ENCODE measurements around the gene PXMP4.

PXMP4 gene

GRCh38 chr20:33656010-33656782 is 63.9 kb downstream of the PXMP4 start (continued):
- no peak for TF ChIP-seq CSRNP3 (CRISPR knock-in tag; IDR thresholded peaks at IDR 0.05)

DNA sequence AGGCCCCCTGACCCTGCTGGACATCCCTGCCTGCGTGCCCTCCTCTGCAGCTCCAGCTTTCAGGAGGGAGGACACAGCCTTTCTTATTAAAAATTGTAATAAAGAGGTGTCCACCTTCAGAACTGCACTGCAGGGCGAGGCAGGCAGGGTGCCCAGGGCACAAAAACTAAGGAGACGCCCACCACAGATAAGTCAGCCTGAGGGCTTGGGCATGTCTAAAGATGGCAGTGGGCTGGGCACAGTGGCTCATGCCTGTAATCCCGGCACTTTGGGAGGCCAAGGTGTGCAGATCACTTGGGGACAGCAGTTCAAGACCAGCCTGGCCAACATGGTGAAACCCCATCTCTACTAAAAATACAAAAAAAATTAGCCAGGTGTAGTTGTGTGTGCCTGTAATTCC is 64.9 kb downstream of the PXMP4 start:
- TF ChIP-seq CSRNP3 (CRISPR knock-in tag; IDR thresholded peaks at IDR 0.05): no peak
- no peak for TF ChIP-seq OSR1 (CRISPR knock-in tag; IDR thresholded peaks at IDR 0.05)
- TF ChIP-seq, protein P1, sequence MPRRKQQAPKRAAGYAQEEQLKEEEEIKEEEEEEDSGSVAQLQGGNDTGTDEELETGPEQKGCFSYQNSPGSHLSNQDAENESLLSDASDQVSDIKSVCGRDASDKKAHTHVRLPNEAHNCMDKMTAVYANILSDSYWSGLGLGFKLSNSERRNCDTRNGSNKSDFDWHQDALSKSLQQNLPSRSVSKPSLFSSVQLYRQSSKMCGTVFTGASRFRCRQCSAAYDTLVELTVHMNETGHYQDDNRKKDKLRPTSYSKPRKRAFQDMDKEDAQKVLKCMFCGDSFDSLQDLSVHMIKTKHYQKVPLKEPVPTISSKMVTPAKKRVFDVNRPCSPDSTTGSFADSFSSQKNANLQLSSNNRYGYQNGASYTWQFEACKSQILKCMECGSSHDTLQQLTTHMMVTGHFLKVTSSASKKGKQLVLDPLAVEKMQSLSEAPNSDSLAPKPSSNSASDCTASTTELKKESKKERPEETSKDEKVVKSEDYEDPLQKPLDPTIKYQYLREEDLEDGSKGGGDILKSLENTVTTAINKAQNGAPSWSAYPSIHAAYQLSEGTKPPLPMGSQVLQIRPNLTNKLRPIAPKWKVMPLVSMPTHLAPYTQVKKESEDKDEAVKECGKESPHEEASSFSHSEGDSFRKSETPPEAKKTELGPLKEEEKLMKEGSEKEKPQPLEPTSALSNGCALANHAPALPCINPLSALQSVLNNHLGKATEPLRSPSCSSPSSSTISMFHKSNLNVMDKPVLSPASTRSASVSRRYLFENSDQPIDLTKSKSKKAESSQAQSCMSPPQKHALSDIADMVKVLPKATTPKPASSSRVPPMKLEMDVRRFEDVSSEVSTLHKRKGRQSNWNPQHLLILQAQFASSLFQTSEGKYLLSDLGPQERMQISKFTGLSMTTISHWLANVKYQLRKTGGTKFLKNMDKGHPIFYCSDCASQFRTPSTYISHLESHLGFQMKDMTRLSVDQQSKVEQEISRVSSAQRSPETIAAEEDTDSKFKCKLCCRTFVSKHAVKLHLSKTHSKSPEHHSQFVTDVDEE (CRISPR knock-in tag; IDR thresholded peaks at IDR 0.05): no peak
- no peak for TF ChIP-seq CSDC2 (CRISPR knock-in tag; IDR thresholded peaks at IDR 0.05)
- no peak for TF ChIP-seq SNAI2 (CRISPR knock-in tag; IDR thresholded peaks at IDR 0.05)
- TF ChIP-seq ISL1 (CRISPR knock-in tag; IDR thresholded peaks at IDR 0.05): no peak
- no peak for TF ChIP-seq ESRRG (CRISPR knock-in tag; IDR thresholded peaks at IDR 0.05)
- TF ChIP-seq GLIS3 (CRISPR knock-in tag; IDR thresholded peaks at IDR 0.05): no peak
- no peak for TF ChIP-seq POU6F1 (CRISPR knock-in tag; IDR thresholded peaks at IDR 0.05; ENCODE audit: borderline replicate concordance, low read depth)
- no peak for TF ChIP-seq ZNF8 (CRISPR knock-in tag; IDR thresholded peaks at IDR 0.05)
- no peak for TF ChIP-seq ARNTL (CRISPR knock-in tag; IDR thresholded peaks at IDR 0.05; ENCODE audit: borderline replicate concordance, low read depth)
- no peak for TF ChIP-seq ZNF70 (CRISPR knock-in tag; IDR thresholded peaks at IDR 0.05)
- TF ChIP-seq, protein P2, sequence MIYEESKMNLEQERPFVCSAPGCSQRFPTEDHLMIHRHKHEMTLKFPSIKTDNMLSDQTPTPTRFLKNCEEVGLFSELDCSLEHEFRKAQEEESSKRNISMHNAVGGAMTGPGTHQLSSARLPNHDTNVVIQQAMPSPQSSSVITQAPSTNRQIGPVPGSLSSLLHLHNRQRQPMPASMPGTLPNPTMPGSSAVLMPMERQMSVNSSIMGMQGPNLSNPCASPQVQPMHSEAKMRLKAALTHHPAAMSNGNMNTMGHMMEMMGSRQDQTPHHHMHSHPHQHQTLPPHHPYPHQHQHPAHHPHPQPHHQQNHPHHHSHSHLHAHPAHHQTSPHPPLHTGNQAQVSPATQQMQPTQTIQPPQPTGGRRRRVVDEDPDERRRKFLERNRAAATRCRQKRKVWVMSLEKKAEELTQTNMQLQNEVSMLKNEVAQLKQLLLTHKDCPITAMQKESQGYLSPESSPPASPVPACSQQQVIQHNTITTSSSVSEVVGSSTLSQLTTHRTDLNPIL (CRISPR knock-in tag; IDR thresholded peaks at IDR 0.05; ENCODE audit: low read depth): no peak
- TF ChIP-seq, protein P3, sequence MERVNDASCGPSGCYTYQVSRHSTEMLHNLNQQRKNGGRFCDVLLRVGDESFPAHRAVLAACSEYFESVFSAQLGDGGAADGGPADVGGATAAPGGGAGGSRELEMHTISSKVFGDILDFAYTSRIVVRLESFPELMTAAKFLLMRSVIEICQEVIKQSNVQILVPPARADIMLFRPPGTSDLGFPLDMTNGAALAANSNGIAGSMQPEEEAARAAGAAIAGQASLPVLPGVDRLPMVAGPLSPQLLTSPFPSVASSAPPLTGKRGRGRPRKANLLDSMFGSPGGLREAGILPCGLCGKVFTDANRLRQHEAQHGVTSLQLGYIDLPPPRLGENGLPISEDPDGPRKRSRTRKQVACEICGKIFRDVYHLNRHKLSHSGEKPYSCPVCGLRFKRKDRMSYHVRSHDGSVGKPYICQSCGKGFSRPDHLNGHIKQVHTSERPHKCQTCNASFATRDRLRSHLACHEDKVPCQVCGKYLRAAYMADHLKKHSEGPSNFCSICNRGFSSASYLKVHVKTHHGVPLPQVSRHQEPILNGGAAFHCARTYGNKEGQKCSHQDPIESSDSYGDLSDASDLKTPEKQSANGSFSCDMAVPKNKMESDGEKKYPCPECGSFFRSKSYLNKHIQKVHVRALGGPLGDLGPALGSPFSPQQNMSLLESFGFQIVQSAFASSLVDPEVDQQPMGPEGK (CRISPR knock-in tag; IDR thresholded peaks at IDR 0.05; ENCODE audit: borderline replicate concordance): no peak
- TF ChIP-seq ZNF565 (CRISPR knock-in tag; conservative IDR thresholded peaks at IDR 0.05; ENCODE audit: low read depth): no peak
- no peak for TF ChIP-seq ZC3H10 (CRISPR knock-in tag; IDR thresholded peaks at IDR 0.05)
- TF ChIP-seq TOX (CRISPR knock-in tag; IDR thresholded peaks at IDR 0.05; ENCODE audit: borderline replicate concordance): no peak
- ATAC-seq: no peak

DNA sequence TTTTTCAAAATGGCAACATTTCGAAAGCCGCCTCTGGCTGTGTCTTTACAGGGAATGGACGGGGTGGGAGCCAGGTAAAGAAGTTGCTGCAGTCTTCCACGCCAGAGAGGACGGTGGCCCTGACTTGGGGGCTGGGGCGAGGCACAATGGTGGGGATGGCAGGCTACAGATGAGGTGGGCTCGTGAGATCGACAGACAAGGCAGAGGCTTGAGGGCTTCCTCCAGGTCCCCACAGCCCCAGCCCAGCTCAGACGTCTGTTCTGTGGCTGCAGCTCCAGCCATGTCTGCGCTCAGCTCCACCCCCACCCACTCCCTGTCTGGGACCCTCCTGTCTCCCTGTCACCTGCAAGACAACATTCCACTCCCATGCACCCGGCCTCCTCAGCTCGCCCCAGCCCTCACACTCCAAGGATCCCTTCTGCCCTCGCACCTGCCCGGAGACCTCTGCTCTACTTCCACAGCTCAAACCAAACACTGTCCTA is 65.4 kb downstream of the PXMP4 start:
- TF ChIP-seq SNAI2 (CRISPR knock-in tag; IDR thresholded peaks at IDR 0.05): no peak
- TF ChIP-seq BACH2 (CRISPR knock-in tag; IDR thresholded peaks at IDR 0.05; ENCODE audit: borderline replicate concordance): no peak
- TF ChIP-seq POU6F1 (CRISPR knock-in tag; IDR thresholded peaks at IDR 0.05; ENCODE audit: borderline replicate concordance, low read depth): no peak
- TF ChIP-seq TOX (CRISPR knock-in tag; IDR thresholded peaks at IDR 0.05; ENCODE audit: borderline replicate concordance): no peak
- no peak for TF ChIP-seq TCF4 (CRISPR knock-in tag; IDR thresholded peaks at IDR 0.05; ENCODE audit: borderline replicate concordance)
- no peak for TF ChIP-seq ESRRG (CRISPR knock-in tag; IDR thresholded peaks at IDR 0.05)
- TF ChIP-seq OSR1 (CRISPR knock-in tag; IDR thresholded peaks at IDR 0.05): no peak
- TF ChIP-seq PPARA (CRISPR knock-in tag; IDR thresholded peaks at IDR 0.05; ENCODE audit: borderline replicate concordance): no peak
- TF ChIP-seq CSRNP3 (CRISPR knock-in tag; IDR thresholded peaks at IDR 0.05): no peak
- no peak for TF ChIP-seq ZC3H10 (CRISPR knock-in tag; IDR thresholded peaks at IDR 0.05)
- TF ChIP-seq ZFP3 (CRISPR knock-in tag; IDR thresholded peaks at IDR 0.05): no peak
- no peak for TF ChIP-seq ZNF70 (CRISPR knock-in tag; IDR thresholded peaks at IDR 0.05)
- no peak for TF ChIP-seq ARNTL (CRISPR knock-in tag; IDR thresholded peaks at IDR 0.05; ENCODE audit: borderline replicate concordance, low read depth)
- no peak for TF ChIP-seq ISL1 (CRISPR knock-in tag; IDR thresholded peaks at IDR 0.05)
- ATAC-seq: no peak
